HG03280 (cell line): Measurements from ENCODE around the gene RTCA.
"Not testable (repeated sequence)": the region's sequence is repeated elsewhere in the genome, so short reads cannot be mapped to it uniquely, and the experiment has no call there.

Experiments used
- ATAC-seq: cut with Tn5 transposase; IDR thresholded peaks from one replicate; pipeline ENCODE4 v1.9.1; 2021; ENCODE audit warnings: mild to moderate bottlenecking, moderate library complexity; ENCODE audit not compliant: unreplicated experiment

Gene RTCA

GRCh38 chr1:100305954-100306353, 39.9 kb downstream of the RTCA start:
- no peak for ATAC-seq

GRCh38 chr1:100306735-100307313, 40.8 kb downstream of the RTCA start:
- no peak for ATAC-seq

GRCh38 chr1:100308777-100309176, 42.8 kb downstream of the RTCA start:
- ATAC-seq: no peak

GRCh38 chr1:100309863-100310262, 43.8 kb downstream of the RTCA start:
- no peak for ATAC-seq

GRCh38 chr1:100313382-100313781, 47.4 kb downstream of the RTCA start:
- no peak for ATAC-seq

GRCh38 chr1:100316622-100317021, 50.6 kb downstream of the RTCA start:
- ATAC-seq: no peak

GRCh38 chr1:100320311-100321099, 54.5 kb downstream of the RTCA start:
- no peak for ATAC-seq

GRCh38 chr1:100321100-100321493, 55.1 kb downstream of the RTCA start:
- no peak for ATAC-seq

- no peak for ATAC-seq
These were observed 55.5 kb downstream of the RTCA start for GRCh38 chr1:100321506-100321905.

- ATAC-seq: no peak
These were observed 56.6 kb downstream of the RTCA start for GRCh38 chr1:100322436-100323211.

GRCh38 chr1:100323419-100324106, 57.5 kb downstream of the RTCA start:
- ATAC-seq: no peak

- no peak for ATAC-seq
These were observed 59.7 kb downstream of the RTCA start for GRCh38 chr1:100325415-100326324.

- not testable (repeated sequence) for ATAC-seq
These were observed 60.3 kb downstream of the RTCA start for GRCh38 chr1:100326325-100326670.

- no peak for ATAC-seq
These were observed 62.1 kb downstream of the RTCA start for GRCh38 chr1:100328133-100328532.

GRCh38 chr1:100331146-100331545, 65.1 kb downstream of the RTCA start:
- not testable (repeated sequence) for ATAC-seq

GRCh38 chr1:100332331-100332730, 66.3 kb downstream of the RTCA start:
- ATAC-seq: no peak

- ATAC-seq: no peak
These were observed 69.4 kb downstream of the RTCA start for GRCh38 chr1:100335436-100335835.

GRCh38 chr1:100337878-100338277, 71.9 kb downstream of the RTCA start:
- ATAC-seq: not testable (repeated sequence)

- ATAC-seq: not testable (repeated sequence)
These were observed 73.7 kb downstream of the RTCA start for GRCh38 chr1:100339735-100340134.

GRCh38 chr1:100340494-100340893, 74.5 kb downstream of the RTCA start:
- no peak for ATAC-seq
